ENCODE results near the gene ZFP36.

DNA sequence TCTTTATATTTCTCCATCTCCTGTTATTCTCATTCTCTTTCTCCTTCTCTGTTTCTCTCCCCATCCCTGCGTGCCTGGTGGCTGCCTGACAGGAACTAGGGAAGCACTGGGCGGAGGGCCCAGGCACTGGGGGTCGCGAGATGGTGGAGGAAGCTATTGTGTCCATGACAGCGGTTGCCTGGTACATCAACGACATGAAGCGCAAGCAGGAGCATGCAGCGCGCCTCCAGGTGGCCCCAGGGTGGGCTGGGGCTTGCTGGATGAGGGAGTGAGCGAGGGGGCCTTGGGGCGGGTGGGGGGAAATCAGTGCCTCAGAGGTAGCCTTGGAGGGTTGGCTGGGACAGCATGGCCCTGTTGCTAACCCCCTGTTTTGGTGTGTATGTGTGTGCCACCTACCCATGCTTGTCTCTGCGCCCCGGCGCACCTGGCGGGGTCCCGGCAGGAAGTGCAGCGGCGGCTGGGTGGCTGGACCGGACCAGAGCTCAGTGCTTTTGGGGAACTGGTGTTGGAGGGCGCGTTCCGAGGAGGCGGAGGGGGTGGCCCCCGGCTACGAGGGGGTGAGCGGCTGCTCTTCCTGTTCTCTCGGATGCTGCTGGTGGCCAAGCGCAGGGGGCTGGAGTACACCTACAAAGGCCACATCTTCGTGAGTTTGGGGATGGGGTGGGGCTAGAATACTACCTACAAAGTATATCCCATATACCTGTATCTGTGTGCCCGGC is 11.0 kb downstream of the ZFP36 start:
- TF ChIP-seq, protein P1, sequence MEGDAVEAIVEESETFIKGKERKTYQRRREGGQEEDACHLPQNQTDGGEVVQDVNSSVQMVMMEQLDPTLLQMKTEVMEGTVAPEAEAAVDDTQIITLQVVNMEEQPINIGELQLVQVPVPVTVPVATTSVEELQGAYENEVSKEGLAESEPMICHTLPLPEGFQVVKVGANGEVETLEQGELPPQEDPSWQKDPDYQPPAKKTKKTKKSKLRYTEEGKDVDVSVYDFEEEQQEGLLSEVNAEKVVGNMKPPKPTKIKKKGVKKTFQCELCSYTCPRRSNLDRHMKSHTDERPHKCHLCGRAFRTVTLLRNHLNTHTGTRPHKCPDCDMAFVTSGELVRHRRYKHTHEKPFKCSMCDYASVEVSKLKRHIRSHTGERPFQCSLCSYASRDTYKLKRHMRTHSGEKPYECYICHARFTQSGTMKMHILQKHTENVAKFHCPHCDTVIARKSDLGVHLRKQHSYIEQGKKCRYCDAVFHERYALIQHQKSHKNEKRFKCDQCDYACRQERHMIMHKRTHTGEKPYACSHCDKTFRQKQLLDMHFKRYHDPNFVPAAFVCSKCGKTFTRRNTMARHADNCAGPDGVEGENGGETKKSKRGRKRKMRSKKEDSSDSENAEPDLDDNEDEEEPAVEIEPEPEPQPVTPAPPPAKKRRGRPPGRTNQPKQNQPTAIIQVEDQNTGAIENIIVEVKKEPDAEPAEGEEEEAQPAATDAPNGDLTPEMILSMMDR (conservative IDR thresholded peaks at IDR 0.05): no peak
- TF ChIP-seq EZH2 (IDR thresholded peaks at IDR 0.05; ENCODE audit: low read depth): no peak
